Activated CD4-positive, alpha-beta T cell treated with anti-CD3 and anti-CD28 coated beads, Interleukin-2, amount 10 ng/mL, durations not matched to agents 7 days and 5 days (primary cell): Measurements from ENCODE around the gene DUS2. TPM values are rescaled to one million over a fixed set of nuclear protein-coding genes. Genes with fewer than 3 reads are reported as not detected.

Source experiments
- CTCF ChIA-PET: fragments of 350-600 bp; sonication (Branson Sonifier 250); formaldehyde crosslinking; loops from one replicate; lab custom pipeline; 2021; ENCODE audit warnings: antibody characterized with exemption; lab: Charles Lee
- POLR2A ChIA-PET: fragments of 350-600 bp; sonication (Branson Sonifier 250); formaldehyde crosslinking; loops from one replicate; lab custom pipeline; 2021; ENCODE audit warnings: antibody characterized with exemption; lab: Charles Lee
- DNase-seq: peaks from one replicate; pipeline ENCODE4 v3.0.0-alpha.2; 2020
- H3K27ac Mint-ChIP-seq: one replicate; pipeline ENCODE4 v1.8.0; 2021; ENCODE audit warnings: mild to moderate bottlenecking, moderate library complexity, mixed read lengths
- H3K27me3 Mint-ChIP-seq: one replicate; pipeline ENCODE4 v1.8.0; 2021; ENCODE audit warnings: mixed read lengths
- H3K36me3 Mint-ChIP-seq: one replicate; pipeline ENCODE4 v1.8.0; 2021; ENCODE audit warnings: low read depth, mixed read lengths
- H3K4me1 Mint-ChIP-seq: one replicate; pipeline ENCODE4 v1.8.0; 2021; ENCODE audit warnings: mixed read lengths
- H3K4me3 Mint-ChIP-seq: one replicate; pipeline ENCODE4 v1.8.0; 2021; ENCODE audit warnings: mild to moderate bottlenecking, moderate library complexity, mixed read lengths
- H3K9me3 Mint-ChIP-seq: one replicate; pipeline ENCODE4 v1.8.0; 2021; ENCODE audit warnings: mixed read lengths
- total RNA-seq, 2 experiments: library from RNA; stranded (reverse); gene quantifications; one replicate each; pipeline ENCODE4 v1.2.3, GENCODE V29; 2021

Gene DUS2
- total RNA-seq, 2 experiments from 2014 or later = 21.5 to 23.4 TPM

DNA sequence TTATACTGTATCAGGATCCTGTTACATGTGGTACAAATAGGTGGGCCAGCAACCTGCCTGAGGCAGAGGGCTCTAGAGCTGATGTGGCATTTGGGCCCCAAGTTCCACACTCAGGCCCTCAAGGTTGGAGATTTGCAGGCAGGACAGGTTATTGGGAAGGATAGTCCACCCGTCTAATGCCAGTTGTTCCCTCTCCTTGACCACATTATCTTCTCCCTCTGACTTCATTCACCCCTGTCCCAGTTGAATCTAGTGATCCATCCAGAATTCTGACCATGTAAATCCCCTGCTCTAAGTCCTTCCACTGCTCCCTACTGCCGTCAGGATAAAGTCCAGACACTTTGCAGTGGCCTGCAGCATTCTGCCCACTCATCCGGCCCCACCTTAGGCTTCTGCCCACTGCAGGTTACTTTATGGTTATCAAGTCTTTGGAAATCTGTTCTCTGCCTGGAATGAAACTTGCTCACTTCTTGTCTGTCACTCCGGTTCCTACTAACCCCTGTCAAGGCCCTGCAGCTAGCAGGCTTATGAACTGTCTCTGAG is 60.2 kb downstream of the DUS2 start:
- Mint-ChIP-seq H3K4me3 (no peak overlapping the region), H3K9me3 (no peaks in the 10 kb centered on the region), H3K4me1 (peaks cover 67% of the 10 kb centered on the region), H3K36me3 (peaks cover 49% of the 10 kb centered on the region), H3K27ac (peak overlapping the region; percentile 94), H3K27me3 (no peaks in the 10 kb centered on the region)
- CTCF ChIA-PET = interaction anchor here (0.7 to 2.6 kb wide), 8 partner anchors 9 to 181 kb away, joined by 3 to 19 read pairs (median 4); partner anchors contain the start of genes DDX28, DUS2 and SLC7A6
- no peak for DNase-seq
- POLR2A ChIA-PET = interaction anchor here (0.6 to 0.7 kb wide), 2 partner anchors 9 to 17 kb away, joined by 3 to 6 read pairs; no protein-coding TSS in a partner anchor

DNA sequence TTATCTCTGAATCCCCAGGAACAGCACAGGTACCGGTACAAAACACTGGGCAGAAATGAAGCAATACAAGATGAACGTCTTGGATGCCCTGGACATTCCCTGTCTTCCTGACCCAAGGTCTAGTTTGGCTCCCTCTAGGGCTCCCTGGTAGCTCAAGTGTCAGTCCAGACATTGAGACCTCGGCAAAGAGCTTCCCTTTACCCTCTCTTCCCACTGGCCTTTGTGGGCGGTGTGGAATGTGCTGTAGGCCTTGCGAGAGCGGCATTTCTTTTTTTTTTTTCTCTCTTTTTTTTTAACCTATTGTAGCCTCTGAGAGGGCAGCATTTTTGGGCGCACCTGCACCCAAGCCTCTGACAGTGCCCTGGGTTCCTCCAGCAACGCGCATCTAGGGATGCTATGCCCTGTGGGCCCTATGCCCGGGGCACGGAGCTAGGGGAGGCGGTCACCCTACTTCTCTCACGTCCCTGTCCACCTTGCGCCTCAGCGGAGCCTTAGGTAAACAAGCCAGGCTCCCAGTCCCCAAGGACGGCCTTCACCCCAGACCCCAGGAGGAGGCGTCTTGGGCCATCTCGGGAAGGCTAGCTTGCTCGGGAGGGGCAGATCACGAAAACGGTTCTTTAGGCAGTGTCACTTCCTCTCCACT is 60.9 kb downstream of the DUS2 start:
- ChIA-PET CTCF (interaction anchor here (0.5 to 3.8 kb wide), 16 partner anchors 9 to 563 kb away, joined by 3 to 33 read pairs (median 4); partner anchors contain the start of genes DDX28 and DUS2), POLR2A (interaction anchor here (0.5 to 1.7 kb wide), 5 partner anchors 10 to 235 kb away, joined by 3 to 9 read pairs (median 4); no protein-coding TSS in a partner anchor)
- Mint-ChIP-seq H3K4me1 (peaks cover 66% of the 10 kb centered on the region), H3K27ac (peak overlapping the region; percentile 94), H3K4me3 (peak overlapping the region; percentile 94), H3K27me3 (no peaks in the 10 kb centered on the region), H3K36me3 (peaks cover 45% of the 10 kb centered on the region), H3K9me3 (no peaks in the 10 kb centered on the region)
- no peak for DNase-seq

DNA sequence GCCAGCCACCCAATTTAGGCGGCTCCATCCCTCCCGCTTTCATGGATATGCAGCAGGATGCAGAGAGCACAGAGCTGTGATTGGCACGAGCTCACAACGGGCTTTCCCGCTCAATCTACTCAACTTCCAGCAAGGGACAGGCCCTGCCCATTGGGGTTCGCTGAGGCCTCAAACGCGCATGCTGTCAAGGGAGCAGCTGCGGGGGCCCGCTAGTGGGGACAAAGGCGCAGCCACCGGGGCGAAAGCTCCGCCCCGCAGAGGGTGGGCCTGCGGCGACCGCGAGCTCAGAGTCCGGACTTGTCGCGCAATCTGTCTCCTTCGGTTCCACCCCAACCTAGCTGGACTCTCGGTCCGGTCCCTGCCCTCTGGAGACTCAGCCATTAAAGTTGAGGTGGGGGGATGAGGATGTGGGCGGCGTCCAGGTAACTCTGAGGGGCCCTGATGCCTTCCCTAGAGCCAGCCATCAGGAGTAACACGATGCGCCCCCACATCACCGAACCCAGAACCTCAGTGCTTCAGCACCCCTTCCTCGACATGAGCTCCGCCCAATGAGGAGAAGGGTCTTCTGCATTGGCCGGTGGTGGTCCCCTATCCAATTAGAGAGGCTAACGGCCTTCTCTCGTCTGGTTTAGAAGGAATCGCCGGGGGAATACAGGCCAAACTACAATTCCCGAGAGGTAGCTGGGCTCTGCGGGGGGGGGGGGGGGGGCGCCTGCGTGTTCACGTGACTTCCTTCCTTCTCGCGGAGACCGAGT is 61.6 kb downstream of the DUS2 start:
- Mint-ChIP-seq H3K27ac (peak overlapping the region; percentile 94), H3K4me3 (peak overlapping the region; percentile 94), H3K9me3 (no peaks in the 10 kb centered on the region), H3K4me1 (peaks cover 66% of the 10 kb centered on the region), H3K27me3 (no peaks in the 10 kb centered on the region), H3K36me3 (peaks cover 38% of the 10 kb centered on the region)
- ChIA-PET POLR2A (interaction anchor here (0.5 to 1.7 kb wide), 7 partner anchors 11 to 235 kb away, joined by 3 to 9 read pairs (median 3); no protein-coding TSS in a partner anchor), CTCF (interaction anchor here (0.5 to 3.8 kb wide), 16 partner anchors 9 to 563 kb away, joined by 3 to 33 read pairs (median 4); no protein-coding TSS in a partner anchor)
- peak; percentile 90 for DNase-seq

DNA sequence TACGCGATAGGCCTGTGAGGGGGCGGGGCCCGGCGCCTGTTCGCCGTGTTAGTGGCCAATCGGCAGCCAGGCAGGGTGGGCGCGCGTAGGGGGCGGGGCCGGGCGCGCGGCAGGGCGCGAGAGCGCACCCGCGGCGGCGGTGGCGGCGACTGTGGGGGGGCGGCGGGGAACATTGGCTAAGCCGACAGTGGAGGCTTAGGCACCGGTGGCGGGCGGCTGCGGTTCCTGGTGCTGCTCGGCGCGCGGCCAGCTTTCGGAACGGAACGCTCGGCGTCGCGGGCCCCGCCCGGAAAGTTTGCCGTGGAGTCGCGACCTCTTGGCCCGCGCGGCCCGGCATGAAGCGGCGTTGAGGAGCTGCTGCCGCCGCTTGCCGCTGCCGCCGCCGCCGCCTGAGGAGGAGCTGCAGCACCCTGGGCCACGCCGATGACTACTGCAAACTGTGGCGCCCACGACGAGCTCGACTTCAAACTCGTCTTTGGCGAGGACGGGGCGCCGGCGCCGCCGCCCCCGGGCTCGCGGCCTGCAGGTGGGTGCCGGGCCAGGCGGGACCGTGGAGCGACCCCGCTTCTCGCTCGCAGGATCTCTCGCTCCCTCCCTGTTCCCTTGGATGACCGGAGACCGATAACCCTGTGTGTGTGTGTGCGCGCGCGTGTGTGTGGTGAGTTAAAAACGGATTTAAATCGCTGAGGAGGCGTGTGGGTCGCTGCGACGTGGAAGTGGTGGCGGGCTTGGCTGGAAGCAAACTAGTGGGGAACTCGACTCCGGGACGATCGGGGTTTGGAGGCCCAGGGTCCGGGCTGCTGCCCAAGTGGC is 62.4 kb downstream of the DUS2 start, which contains the start of gene NFATC3:
Gene NFATC3, plus strand, starts transcription at position 112 of the 813 bp plus-strand sequence. Its CDS starts 312 bp downstream, at position 424.
- H3K27ac Mint-ChIP-seq = peak within 1 kb of the TSS; percentile 96
- POLR2A ChIA-PET = interaction anchor here (0.5 to 1.7 kb wide), 5 partner anchors 11 to 151 kb away, joined by 3 to 9 read pairs (median 3); no protein-coding TSS in a partner anchor
- H3K27me3 Mint-ChIP-seq = no peaks in the 10 kb centered on the region
- peaks cover 64% of the 10 kb centered on the region for H3K4me1 Mint-ChIP-seq
- CTCF ChIA-PET = interaction anchor here (0.7 to 3.8 kb wide), 12 partner anchors 8 to 564 kb away, joined by 3 to 33 read pairs (median 4); no protein-coding TSS in a partner anchor
- H3K36me3 Mint-ChIP-seq = peaks cover 36% of the 10 kb centered on the region
- no peaks in the 10 kb centered on the region for H3K9me3 Mint-ChIP-seq
- H3K4me3 Mint-ChIP-seq = peak within 1 kb of the TSS; percentile 94
- DNase-seq = peak; percentile 98

DNA sequence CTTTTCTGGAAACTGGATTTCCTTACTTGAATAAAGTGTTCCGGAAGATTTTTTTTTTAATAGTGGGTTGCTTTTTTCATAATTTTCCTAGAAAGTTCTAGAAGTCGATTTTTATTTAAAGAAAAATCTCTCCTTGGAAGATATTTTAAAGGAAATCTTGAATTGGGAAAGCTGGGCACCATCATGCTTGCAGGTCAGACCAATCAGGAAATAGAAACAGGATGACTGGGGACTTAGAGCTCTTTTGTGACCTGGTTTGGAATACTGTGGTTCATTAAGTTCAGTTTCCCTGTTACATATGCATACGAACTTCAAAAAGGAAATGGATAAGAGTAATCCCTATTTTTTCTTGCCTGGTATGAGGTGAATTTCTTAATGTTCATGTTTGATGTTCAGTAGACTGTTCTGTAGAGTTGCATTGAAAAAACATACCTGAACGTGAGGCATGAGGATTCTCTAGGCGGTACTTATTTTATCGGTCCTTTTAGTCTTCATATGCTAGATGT is 63.3 kb downstream of the DUS2 start:
- H3K4me1 Mint-ChIP-seq = peaks cover 63% of the 10 kb centered on the region
- POLR2A ChIA-PET = no interaction called here

DNA sequence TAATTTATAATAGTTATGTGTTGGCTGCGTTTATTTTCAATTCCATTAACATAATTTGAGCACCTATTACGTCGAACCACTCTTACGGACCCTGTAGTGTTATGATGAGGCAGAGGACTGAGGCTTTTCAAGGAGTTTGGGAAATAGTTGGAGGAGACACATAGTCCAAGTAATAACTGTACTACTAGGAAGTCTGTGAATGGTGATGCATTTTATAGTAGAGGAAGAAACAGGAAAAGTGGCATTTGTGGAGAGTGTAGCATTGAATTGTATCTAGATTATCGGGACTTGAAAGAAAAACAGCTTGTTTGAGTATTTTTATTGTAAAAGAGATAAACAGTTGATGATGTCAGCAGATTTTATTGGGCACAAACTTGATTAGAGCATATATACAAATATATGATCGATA is 63.8 kb downstream of the DUS2 start:
- no peaks in the 10 kb centered on the region for H3K9me3 Mint-ChIP-seq
- H3K4me3 Mint-ChIP-seq = peak overlapping the region; percentile 94
- H3K27me3 Mint-ChIP-seq = no peaks in the 10 kb centered on the region
- peaks cover 27% of the 10 kb centered on the region for H3K36me3 Mint-ChIP-seq
- H3K27ac Mint-ChIP-seq = peak overlapping the region; percentile 96
- no peak for DNase-seq
- ChIA-PET CTCF (interaction anchor here (0.6 to 3.8 kb wide), 5 partner anchors 12 to 270 kb away, joined by 3 to 33 read pairs (median 4); no protein-coding TSS in a partner anchor), POLR2A (no interaction called here)
- peaks cover 63% of the 10 kb centered on the region for H3K4me1 Mint-ChIP-seq

More for the DNA sequence above, 63.3 kb downstream of the DUS2 start:
- Mint-ChIP-seq H3K27me3 (no peaks in the 10 kb centered on the region), H3K36me3 (peaks cover 32% of the 10 kb centered on the region), H3K9me3 (no peaks in the 10 kb centered on the region), H3K27ac (peak overlapping the region; percentile 96), H3K4me3 (peak overlapping the region; percentile 94)
- no peak for DNase-seq
- CTCF ChIA-PET = interaction anchor here (0.6 to 3.8 kb wide), 4 partner anchors 12 to 270 kb away, joined by 3 to 33 read pairs (median 4); no protein-coding TSS in a partner anchor

DNA sequence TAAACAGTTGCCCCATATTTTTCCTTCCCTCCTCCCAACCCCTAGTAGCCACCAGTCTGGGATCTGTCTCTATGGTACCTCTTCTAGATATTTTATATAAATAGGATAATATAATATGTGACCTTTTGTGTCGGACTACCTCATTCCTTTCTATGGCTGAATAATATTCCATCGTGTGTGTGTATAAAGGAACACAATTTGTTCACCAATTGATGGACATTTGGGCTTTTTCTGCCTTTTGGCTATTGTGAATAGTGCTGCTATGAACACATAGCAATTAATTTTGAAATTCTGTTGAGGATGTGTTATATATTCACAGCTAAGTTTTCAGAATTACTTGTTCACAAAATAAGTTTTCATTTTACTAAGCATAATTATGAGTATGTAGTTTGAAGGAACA is 64.6 kb downstream of the DUS2 start:
- Mint-ChIP-seq H3K36me3 (peaks cover 21% of the 10 kb centered on the region), H3K4me1 (peaks cover 61% of the 10 kb centered on the region), H3K9me3 (no peaks in the 10 kb centered on the region), H3K27ac (peak overlapping the region; percentile 43), H3K27me3 (no peaks in the 10 kb centered on the region), H3K4me3 (peak overlapping the region; percentile 94)
- DNase-seq = no peak
- POLR2A ChIA-PET = interaction anchor here (0.7 kb wide), 1 partner anchor 14 kb away, joined by 3 read pairs; no protein-coding TSS in a partner anchor
- CTCF ChIA-PET = interaction anchor here (1.4 to 3.8 kb wide), 3 partner anchors 13 to 140 kb away, joined by 4 to 33 read pairs (median 4); no protein-coding TSS in a partner anchor

DNA sequence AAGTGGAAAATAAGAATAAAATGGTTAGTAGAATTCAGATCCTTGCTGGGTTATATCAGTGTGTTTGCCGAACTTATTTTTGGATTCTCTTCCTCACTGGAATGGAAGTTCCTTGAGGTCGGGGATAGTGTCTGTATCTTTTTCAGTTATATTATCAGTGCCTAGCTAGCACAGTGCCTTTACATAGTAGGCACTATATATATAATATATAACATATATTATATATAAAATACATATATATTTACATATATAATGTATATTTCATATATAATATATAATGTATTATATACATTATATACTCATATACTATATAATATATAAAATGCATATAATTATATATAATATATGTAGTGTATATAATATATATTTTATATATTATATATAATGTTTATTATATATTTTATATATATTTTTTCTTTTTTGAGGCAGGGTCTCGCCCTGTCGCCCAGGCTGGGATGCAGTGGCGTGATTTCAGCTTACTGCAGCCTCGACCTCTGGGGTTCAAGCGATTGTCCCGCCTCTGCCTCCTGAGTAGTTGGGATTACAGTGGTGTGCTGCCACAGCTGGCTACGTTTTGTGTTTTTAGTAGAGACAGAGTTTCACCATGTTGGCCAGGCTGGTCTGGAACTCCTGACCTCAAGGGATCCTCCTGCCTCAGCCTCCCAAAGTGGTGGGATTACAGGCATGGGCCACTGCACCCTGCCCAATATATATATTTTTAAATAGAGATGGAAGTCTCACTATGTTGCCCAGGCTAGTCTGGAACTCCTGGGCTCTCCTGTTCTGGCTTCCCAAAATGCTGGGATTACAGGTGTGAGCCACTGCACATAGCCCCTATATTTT is 65.3 kb downstream of the DUS2 start:
- ChIA-PET POLR2A (interaction anchor here (0.7 kb wide), 1 partner anchor 14 kb away, joined by 3 read pairs; no protein-coding TSS in a partner anchor), CTCF (interaction anchor here (1.2 to 1.8 kb wide), 3 partner anchors 14 to 139 kb away, joined by 3 to 4 read pairs (median 4); no protein-coding TSS in a partner anchor)
- Mint-ChIP-seq H3K4me3 (peak overlapping the region; percentile 94), H3K36me3 (peaks cover 19% of the 10 kb centered on the region), H3K9me3 (no peaks in the 10 kb centered on the region), H3K4me1 (peaks cover 61% of the 10 kb centered on the region), H3K27me3 (no peaks in the 10 kb centered on the region), H3K27ac (peak overlapping the region; percentile 43)
- no peak for DNase-seq

DNA sequence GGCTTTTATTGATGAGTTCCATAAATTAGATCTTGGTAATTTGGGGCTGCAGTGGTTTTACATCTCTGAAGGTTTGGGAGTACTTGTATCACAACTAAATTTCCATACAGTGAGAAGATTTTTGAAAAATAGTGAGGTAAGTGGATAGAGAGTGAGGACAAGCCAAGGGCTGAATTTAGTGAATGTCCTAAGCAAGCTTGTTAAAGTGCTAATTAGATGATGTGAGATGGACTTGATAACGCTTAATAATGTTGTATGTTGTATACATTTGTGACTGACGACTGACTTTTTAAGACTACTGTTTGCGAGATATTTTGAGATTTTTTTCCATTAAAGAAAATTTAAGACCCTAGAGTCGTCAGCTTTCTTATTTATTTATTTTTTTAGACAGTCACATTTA is 66.0 kb downstream of the DUS2 start:
- Mint-ChIP-seq H3K4me3 (peak overlapping the region; percentile 68), H3K27me3 (no peaks in the 10 kb centered on the region), H3K27ac (peak overlapping the region; percentile 37), H3K36me3 (peaks cover 16% of the 10 kb centered on the region), H3K4me1 (peaks cover 61% of the 10 kb centered on the region), H3K9me3 (no peaks in the 10 kb centered on the region)
- DNase-seq = no peak
- ChIA-PET POLR2A (no interaction called here), CTCF (interaction anchor here (1.0 to 1.8 kb wide), 3 partner anchors 14 to 42 kb away, joined by 3 to 4 read pairs (median 4); no protein-coding TSS in a partner anchor)

DNA sequence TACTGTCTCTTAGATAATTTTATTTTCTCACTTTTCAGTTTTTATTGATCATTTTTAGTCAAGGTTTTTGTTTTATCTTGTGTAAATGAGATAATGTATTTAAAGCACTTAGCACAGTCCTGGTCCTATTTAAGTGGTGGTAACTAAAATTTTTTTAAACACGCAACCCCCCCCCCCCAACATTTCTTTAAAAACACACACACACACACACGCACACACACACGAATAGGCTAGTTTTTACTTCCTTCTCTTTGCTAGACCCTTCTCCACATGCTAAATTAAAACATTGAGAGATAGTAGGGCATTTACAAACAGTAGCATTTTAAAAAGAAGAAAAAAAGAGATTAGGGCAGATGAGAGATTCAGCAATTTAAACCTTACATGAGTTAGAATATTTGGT is 67.0 kb downstream of the DUS2 start:
- Mint-ChIP-seq H3K4me3 (peak overlapping the region; percentile 68), H3K27ac (peak overlapping the region; percentile 14), H3K9me3 (no peaks in the 10 kb centered on the region), H3K4me1 (peaks cover 64% of the 10 kb centered on the region), H3K36me3 (peaks cover 18% of the 10 kb centered on the region), H3K27me3 (no peaks in the 10 kb centered on the region)
- ChIA-PET POLR2A (no interaction called here), CTCF (interaction anchor here (1.0 kb wide), 1 partner anchor 41 kb away, joined by 4 read pairs; no protein-coding TSS in a partner anchor)
- no peak for DNase-seq
